HepG2 (cell line): ENCODE data around the gene DOC2A.

Experiments
- ETV5 ChIP-seq: IDR thresholded peaks from 2 replicates; pipeline ENCODE4 v1.6.1; 2018; ENCODE audit warnings: missing biosample characterization, missing genetic modification reagents, inconsistent platforms, borderline replicate concordance
- JDP2 ChIP-seq: sonication (generic); formaldehyde crosslinking; IDR thresholded peaks from 2 replicates; pipeline ENCODE4 v1.8.1; 2022; ENCODE audit warnings: missing genetic modification reagents, borderline replicate concordance
- POLR2A ChIP-seq, 2 experiments: IDR thresholded peaks; 2 replicates each; pipeline ENCODE4 v1.6.1; 2011; ENCODE audit warnings: low read depth in 2 of 2, low read length in 2 of 2, mild to moderate bottlenecking in 1 of 2, moderate library complexity in 1 of 2; ENCODE audit not compliant: insufficient read depth in 1 of 2
- TBL1XR1 ChIP-seq: fragments of 150-350 bp; IDR thresholded peaks from 2 replicates; pipeline ENCODE4 v1.6.1; 2014; ENCODE audit warnings: borderline replicate concordance, low read length; ENCODE audit not compliant: partially characterized antibody
- ZFY ChIP-seq: sonication (generic); formaldehyde crosslinking; IDR thresholded peaks from 2 replicates; pipeline ENCODE4 v1.4.0; 2020; ENCODE audit warnings: missing genetic modification reagents
- TF ChIP-seq, protein P1 (sequence below): sonication (generic); formaldehyde crosslinking; IDR thresholded peaks from 2 replicates; pipeline ENCODE4 v1.5.0; 2020; ENCODE audit warnings: mild to moderate bottlenecking, missing genetic modification reagents, moderate library complexity

GRCh38 chr16:29996766-29997250, 14.0 kb downstream of the DOC2A start:
- no peak for TF ChIP-seq POLR2A (IDR thresholded peaks at IDR 0.05; ENCODE audit: insufficient read depth in 1 of 2, low read depth in 2 of 2, low read length in 2 of 2)
- no peak for TF ChIP-seq ZFY (CRISPR knock-in tag)
- no peak for TF ChIP-seq ETV5
- no peak for TF ChIP-seq TBL1XR1
- TF ChIP-seq JDP2 (CRISPR knock-in tag), result no peak
- TF ChIP-seq, protein P1, sequence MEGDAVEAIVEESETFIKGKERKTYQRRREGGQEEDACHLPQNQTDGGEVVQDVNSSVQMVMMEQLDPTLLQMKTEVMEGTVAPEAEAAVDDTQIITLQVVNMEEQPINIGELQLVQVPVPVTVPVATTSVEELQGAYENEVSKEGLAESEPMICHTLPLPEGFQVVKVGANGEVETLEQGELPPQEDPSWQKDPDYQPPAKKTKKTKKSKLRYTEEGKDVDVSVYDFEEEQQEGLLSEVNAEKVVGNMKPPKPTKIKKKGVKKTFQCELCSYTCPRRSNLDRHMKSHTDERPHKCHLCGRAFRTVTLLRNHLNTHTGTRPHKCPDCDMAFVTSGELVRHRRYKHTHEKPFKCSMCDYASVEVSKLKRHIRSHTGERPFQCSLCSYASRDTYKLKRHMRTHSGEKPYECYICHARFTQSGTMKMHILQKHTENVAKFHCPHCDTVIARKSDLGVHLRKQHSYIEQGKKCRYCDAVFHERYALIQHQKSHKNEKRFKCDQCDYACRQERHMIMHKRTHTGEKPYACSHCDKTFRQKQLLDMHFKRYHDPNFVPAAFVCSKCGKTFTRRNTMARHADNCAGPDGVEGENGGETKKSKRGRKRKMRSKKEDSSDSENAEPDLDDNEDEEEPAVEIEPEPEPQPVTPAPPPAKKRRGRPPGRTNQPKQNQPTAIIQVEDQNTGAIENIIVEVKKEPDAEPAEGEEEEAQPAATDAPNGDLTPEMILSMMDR, result no peak
